Activated B cell treated with CpG ODN at 0.5 μM for 24 hours (primary cell): ENCODE results near the gene SLC2A13. TPM values are rescaled to one million over a fixed set of nuclear protein-coding genes. Genes with fewer than 3 reads are reported as not detected.

Experiments
- ATAC-seq: fragments of 200-7000 bp; cut with Tn5 transposase; one replicate; pipeline ENCODE4 v1.10.0; 2021; ENCODE audit warnings: low read depth, mild to moderate bottlenecking, moderate library complexity
- CTCF ChIA-PET: fragments of 350-600 bp; sonication (Branson Sonifier 250); formaldehyde crosslinking; loops from one replicate; lab custom pipeline; 2021; ENCODE audit warnings: antibody characterized with exemption; lab: Charles Lee
- POLR2A ChIA-PET: fragments of 350-600 bp; sonication (Branson Sonifier 250); formaldehyde crosslinking; loops from one replicate; lab custom pipeline; 2021; ENCODE audit warnings: antibody characterized with exemption; lab: Charles Lee
- DNase-seq: peaks from one replicate; pipeline ENCODE4 v3.0.0; 2022
- H3K27ac Mint-ChIP-seq: one replicate; pipeline ENCODE4 v1.8.0; 2020; ENCODE audit warnings: mixed read lengths
- H3K27me3 Mint-ChIP-seq: one replicate; pipeline ENCODE4 v1.8.0; 2021; ENCODE audit warnings: mixed read lengths
- H3K36me3 Mint-ChIP-seq: one replicate; pipeline ENCODE4 v1.8.0; 2021; ENCODE audit warnings: low read depth, mixed read lengths
- H3K4me1 Mint-ChIP-seq: one replicate; pipeline ENCODE4 v1.8.0; 2021; ENCODE audit warnings: mixed read lengths
- H3K4me3 Mint-ChIP-seq: one replicate; pipeline ENCODE4 v1.8.0; 2020; ENCODE audit warnings: mild to moderate bottlenecking, mixed read lengths
- H3K9me3 Mint-ChIP-seq: one replicate; pipeline ENCODE4 v1.8.0; 2020; ENCODE audit warnings: mixed read lengths
- intact Hi-C: fragments of 100-400 bp; cut with micrococcal nuclease; formaldehyde crosslinking; loops from one replicate; pipeline ENCODE4 v1.15.1; 2024
- total RNA-seq: library from RNA; stranded (reverse); gene quantifications from 2 replicates; pipeline ENCODE4 v1.2.3, GENCODE V29; 2022
- TF ChIP-seq, protein P1 (sequence below): fragments of 200-600 bp; IDR thresholded peaks from one replicate; pipeline ENCODE4 v1.8.0; 2022; ENCODE audit warnings: antibody characterized with exemption, mild to moderate bottlenecking

SLC2A13 gene
- total RNA-seq, 1 donor from 2014 or later: 17.9 TPM

GRCh38 chr12:39713552-39713951 lies 392.3 kb downstream of the SLC2A13 start:
- POLR2A ChIA-PET: no interaction called here
- Mint-ChIP-seq H3K4me1 (no peaks in the 10 kb centered on the region), H3K4me3 (no peak overlapping the region), H3K36me3 (no peaks in the 10 kb centered on the region), H3K9me3 (no peaks in the 10 kb centered on the region), H3K27ac (no peak overlapping the region), H3K27me3 (peaks cover 2% of the 10 kb centered on the region)
- CTCF ChIA-PET: no interaction called here
- TF ChIP-seq, protein P1, sequence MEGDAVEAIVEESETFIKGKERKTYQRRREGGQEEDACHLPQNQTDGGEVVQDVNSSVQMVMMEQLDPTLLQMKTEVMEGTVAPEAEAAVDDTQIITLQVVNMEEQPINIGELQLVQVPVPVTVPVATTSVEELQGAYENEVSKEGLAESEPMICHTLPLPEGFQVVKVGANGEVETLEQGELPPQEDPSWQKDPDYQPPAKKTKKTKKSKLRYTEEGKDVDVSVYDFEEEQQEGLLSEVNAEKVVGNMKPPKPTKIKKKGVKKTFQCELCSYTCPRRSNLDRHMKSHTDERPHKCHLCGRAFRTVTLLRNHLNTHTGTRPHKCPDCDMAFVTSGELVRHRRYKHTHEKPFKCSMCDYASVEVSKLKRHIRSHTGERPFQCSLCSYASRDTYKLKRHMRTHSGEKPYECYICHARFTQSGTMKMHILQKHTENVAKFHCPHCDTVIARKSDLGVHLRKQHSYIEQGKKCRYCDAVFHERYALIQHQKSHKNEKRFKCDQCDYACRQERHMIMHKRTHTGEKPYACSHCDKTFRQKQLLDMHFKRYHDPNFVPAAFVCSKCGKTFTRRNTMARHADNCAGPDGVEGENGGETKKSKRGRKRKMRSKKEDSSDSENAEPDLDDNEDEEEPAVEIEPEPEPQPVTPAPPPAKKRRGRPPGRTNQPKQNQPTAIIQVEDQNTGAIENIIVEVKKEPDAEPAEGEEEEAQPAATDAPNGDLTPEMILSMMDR: no peak
- intact Hi-C loops: no loop called here
- ATAC-seq (no peak), DNase-seq (no peak)

GRCh38 chr12:39712334-39712733 lies 393.5 kb downstream of the SLC2A13 start:
- CTCF ChIA-PET: no interaction called here
- no peaks in the 10 kb centered on the region for H3K9me3 Mint-ChIP-seq
- DNase-seq (no peak), ATAC-seq (no peak)
- H3K4me1 Mint-ChIP-seq: no peaks in the 10 kb centered on the region
- TF ChIP-seq, protein P1: no peak
- intact Hi-C loops: no loop called here
- POLR2A ChIA-PET: no interaction called here
- H3K27ac Mint-ChIP-seq: no peak overlapping the region
- H3K27me3 Mint-ChIP-seq: no peaks in the 10 kb centered on the region
- no peak overlapping the region for H3K4me3 Mint-ChIP-seq
- H3K36me3 Mint-ChIP-seq: no peaks in the 10 kb centered on the region

Other genes with a start within 250 kb of the SLC2A13 start
- 59.9 and 71.7 TPM in 2 replicates for gene LRRK2, start 118.9 kb upstream of the SLC2A13 start, total RNA-seq